PC-9 (cell line): ENCODE results near the gene KRT37.

ENCODE experiments used
- CTCF ChIP-seq: fragments of 200-600 bp; sonication (generic); conservative IDR thresholded peaks from 2 replicates; pipeline ENCODE4 v1.6.1; 2017; ENCODE audit warnings: mixed run types, antibody characterized with exemption, mild to moderate bottlenecking, moderate library complexity
- EZH2 ChIP-seq: fragments of 200-600 bp; sonication (generic); IDR thresholded peaks from 2 replicates; pipeline ENCODE4 v1.8.0; 2017; ENCODE audit warnings: antibody characterized with exemption, low read depth

DNA sequence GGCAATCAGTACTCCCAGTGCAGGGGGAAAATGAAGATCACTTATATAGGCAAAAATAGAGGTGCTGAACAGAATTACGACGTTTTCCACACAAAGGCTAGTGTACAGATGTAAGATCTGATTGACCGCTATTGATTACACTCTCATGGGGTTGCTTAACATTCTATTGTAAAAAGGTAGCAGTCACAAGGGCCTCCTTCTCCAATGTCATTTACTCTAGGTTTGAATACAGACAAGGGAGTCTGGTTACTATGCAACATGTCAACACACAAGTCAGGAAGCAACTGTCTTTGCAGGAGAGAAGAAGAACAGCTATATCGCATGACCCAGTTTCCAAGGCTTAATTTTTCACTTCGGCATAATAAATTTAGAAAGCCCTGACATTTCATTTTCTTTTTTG lies 7.9 kb downstream of the KRT37 start:
- TF ChIP-seq CTCF (no peak), EZH2 (no peak)
